Breast epithelium (tissue), 3 donors: ENCODE results near the gene FAM83F.

Experiments used
- CTCF ChIP-seq, 3 donors: fragments of 450-650 bp; IDR thresholded peaks; one replicate each; pipeline ENCODE4 v1.5.1; 2016 to 2017; ENCODE audit warnings: antibody characterized with exemption in 3 of 3, mild to moderate bottlenecking in 3 of 3, moderate library complexity in 3 of 3
- POLR2A ChIP-seq: fragments of 450-650 bp; IDR thresholded peaks from one replicate; pipeline ENCODE4 v1.6.1; 2016; ENCODE audit warnings: antibody characterized with exemption, mild to moderate bottlenecking, moderate library complexity

DNA sequence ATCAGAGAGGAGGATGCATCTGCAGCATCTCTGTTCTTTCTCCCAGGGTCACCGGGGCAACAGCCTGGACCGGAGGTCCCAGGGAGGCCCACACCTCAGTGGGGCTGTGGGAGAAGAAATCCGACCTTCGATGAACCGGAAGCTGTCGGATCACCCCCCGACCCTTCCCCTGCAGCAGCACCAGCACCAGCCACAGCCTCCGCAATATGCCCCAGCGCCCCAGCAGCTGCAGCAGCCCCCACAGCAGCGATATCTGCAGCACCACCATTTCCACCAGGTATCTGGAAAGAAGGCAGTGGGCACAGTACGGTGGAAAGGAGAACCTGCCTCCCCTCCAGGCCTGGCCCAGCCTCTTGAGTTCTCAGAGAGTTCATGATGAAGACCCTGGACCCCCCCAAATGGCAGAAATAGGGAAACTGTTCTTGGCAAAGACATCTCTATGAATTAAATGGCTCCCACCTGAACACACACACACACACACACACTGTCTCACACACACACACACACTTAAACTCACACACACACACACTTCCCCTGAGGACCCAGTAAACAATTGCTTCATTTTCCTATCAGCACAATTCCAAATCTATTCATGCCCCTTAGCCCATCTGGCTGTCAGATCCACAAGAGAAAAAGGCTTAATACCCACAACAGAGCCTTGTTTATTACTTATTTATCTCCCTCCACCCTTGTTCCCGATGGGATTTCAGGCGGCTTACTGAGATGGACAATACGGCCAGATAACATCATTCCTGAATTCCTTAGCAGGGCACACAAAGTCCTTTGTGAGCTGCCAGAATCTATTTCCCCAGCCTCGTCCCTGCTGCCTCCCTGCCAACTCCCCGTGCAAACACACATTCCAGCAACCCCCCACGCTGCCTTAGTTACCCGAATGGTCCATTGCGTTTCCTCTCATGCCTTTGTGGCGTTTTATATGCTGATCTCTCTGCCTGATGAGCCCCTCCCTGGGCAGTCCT, 26.5 kb upstream of the FAM83F start:
- TF ChIP-seq CTCF (IDR thresholded peaks at IDR 0.05) (no peak), POLR2A (no peak)
